ENCODE data around the gene CHFR.

CHFR gene

DNA sequence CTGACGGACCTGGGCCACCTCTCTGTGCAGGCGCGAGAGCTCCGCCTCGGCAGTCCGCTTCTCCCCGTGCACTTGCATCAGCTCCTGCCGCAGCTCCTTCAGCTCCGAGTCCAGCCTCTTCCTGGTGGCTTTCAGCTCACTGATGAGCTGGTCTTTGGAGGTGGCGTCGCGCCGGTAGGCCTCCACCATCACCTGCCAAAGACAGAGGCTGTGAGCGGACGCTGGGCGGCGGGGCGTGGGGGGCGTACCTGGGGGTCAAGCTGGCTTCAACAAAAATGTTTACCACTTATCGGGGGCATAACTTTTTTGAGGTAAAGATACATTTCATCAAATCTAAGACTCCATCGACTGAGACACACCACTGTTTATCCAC is 98.3 kb downstream of the CHFR start:
- Histone ChIP-seq H2AFZ (ENCODE audit: low read depth) (no peak overlapping the region), H3K27me3 (ENCODE audit: insufficient read depth, low read depth) (no peaks in the 10 kb centered on the region), H4K20me1 (ENCODE audit: insufficient read depth) (no peaks in the 10 kb centered on the region), H3K36me3 (ENCODE audit: insufficient read depth) (no peaks in the 10 kb centered on the region), H3K27ac (no peak overlapping the region), H3K4me2 (no peak overlapping the region), H3K4me3 (IDR thresholded peaks at IDR 0.05; ENCODE audit: insufficient read depth, low read depth, low read length) (no peak overlapping the region), H3K9ac (no peak overlapping the region), H3K4me1 (ENCODE audit: low read depth, poor library complexity, severe bottlenecking) (no peaks in the 10 kb centered on the region), H3K79me2 (ENCODE audit: insufficient read depth, low read depth) (no peaks in the 10 kb centered on the region)
- TF ChIP-seq CTCF (conservative IDR thresholded peaks at IDR 0.05; ENCODE audit: low read depth, low read length): no peak

DNA sequence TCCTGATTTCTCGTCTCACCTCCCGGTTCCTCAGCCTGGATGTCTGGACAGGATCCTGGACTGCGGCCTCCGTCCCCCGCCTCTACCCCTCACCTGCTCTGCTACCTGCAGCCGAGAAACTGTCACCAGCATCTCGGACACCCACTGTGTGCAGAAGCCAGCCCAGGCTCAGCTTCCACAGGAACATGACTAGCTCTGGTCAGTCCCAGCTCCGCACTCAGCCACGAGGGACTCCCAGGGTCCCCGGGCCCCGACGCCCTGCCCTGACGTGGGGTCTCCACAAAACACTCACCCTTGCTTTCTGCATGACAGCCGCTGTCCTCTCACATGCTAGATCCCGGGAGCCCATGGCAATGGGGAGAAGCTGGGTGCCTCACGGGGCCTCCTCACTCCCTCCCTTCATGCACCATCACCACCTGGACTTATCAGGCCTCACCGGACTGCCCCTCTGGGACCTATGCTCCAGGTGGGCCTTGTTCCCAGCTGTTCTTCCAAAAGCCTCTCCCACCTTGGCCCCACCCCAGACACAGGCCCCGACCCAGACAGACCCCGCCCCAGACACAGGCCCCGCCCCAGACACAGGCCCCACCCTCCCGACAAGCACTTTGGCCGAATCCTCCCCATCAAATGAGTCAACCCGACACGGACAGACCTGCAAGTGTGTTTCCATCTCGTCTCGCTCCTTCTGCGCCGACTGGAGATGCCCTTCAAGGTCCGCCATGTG is 98.9 kb downstream of the CHFR start:
- no peak overlapping the region for H3K4me2 ChIP-seq
- no peaks in the 10 kb centered on the region for H3K36me3 ChIP-seq (ENCODE audit: insufficient read depth)
- H3K79me2 ChIP-seq (ENCODE audit: insufficient read depth, low read depth): no peaks in the 10 kb centered on the region
- H2AFZ ChIP-seq (ENCODE audit: low read depth): no peak overlapping the region
- no peak overlapping the region for H3K4me3 ChIP-seq (IDR thresholded peaks at IDR 0.05; ENCODE audit: insufficient read depth, low read depth, low read length)
- H3K9ac ChIP-seq: no peak overlapping the region
- H3K27me3 ChIP-seq (ENCODE audit: insufficient read depth, low read depth): no peaks in the 10 kb centered on the region
- no peak overlapping the region for H3K27ac ChIP-seq
- TF ChIP-seq CTCF (conservative IDR thresholded peaks at IDR 0.05; ENCODE audit: low read depth, low read length): no peak
- no peaks in the 10 kb centered on the region for H3K4me1 ChIP-seq (ENCODE audit: low read depth, poor library complexity, severe bottlenecking)
- H4K20me1 ChIP-seq (ENCODE audit: insufficient read depth): no peaks in the 10 kb centered on the region

DNA sequence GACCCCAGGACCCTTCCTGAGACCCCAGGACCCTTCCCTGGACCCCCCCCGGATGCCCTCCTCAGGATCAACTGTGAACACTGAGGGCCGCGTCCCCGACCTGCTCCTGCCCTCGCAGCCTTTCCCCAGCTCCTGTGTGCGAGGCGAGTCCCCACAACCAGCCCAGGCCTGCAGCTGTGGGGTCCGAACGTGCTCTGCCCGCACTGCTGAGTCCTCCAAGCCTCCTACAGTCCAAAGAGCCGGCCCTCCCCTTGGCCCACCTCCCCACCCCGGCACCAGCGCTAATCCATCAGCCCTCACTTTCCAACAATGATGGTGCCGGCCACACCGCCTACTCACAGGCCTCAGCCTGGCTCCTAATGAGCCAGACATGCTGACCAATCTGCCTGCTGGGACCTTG is 99.5 kb downstream of the CHFR start:
- Histone ChIP-seq H2AFZ (ENCODE audit: low read depth) (no peak overlapping the region), H3K36me3 (ENCODE audit: insufficient read depth) (no peaks in the 10 kb centered on the region), H3K27me3 (ENCODE audit: insufficient read depth, low read depth) (no peaks in the 10 kb centered on the region), H3K4me2 (no peak overlapping the region), H3K4me1 (ENCODE audit: low read depth, poor library complexity, severe bottlenecking) (no peaks in the 10 kb centered on the region), H3K79me2 (ENCODE audit: insufficient read depth, low read depth) (no peaks in the 10 kb centered on the region), H4K20me1 (ENCODE audit: insufficient read depth) (no peaks in the 10 kb centered on the region), H3K9ac (no peak overlapping the region), H3K27ac (no peak overlapping the region), H3K4me3 (IDR thresholded peaks at IDR 0.05; ENCODE audit: insufficient read depth, low read depth, low read length) (no peak overlapping the region)
- TF ChIP-seq CTCF (conservative IDR thresholded peaks at IDR 0.05; ENCODE audit: low read depth, low read length): no peak

DNA sequence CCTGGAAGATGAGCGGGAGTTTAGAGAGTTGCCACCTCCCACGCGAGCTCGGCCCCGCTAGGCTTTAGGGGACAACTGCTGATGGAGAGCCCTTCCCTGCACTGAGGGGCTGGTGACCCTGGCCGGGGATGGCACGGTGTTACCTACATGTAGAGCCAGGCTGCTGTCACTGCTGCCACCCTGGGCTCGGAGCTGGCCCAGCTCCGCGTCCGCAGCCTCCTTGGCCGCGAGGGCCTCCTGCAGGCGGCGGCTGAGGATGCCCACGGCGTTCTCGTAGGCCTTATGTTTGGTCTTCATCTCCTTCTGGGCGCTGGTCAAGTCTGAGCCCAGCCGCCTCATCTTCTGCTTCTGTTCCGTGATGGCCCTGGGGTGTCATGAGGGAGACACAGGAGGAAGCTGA is 101.2 kb downstream of the CHFR start:
- Histone ChIP-seq H4K20me1 (ENCODE audit: insufficient read depth) (no peaks in the 10 kb centered on the region), H2AFZ (ENCODE audit: low read depth) (no peak overlapping the region), H3K4me3 (IDR thresholded peaks at IDR 0.05; ENCODE audit: insufficient read depth, low read depth, low read length) (no peak overlapping the region), H3K27ac (no peak overlapping the region), H3K36me3 (ENCODE audit: insufficient read depth) (no peaks in the 10 kb centered on the region), H3K4me1 (ENCODE audit: low read depth, poor library complexity, severe bottlenecking) (no peaks in the 10 kb centered on the region), H3K79me2 (ENCODE audit: insufficient read depth, low read depth) (no peaks in the 10 kb centered on the region), H3K4me2 (no peak overlapping the region), H3K9ac (no peak overlapping the region), H3K27me3 (ENCODE audit: insufficient read depth, low read depth) (no peaks in the 10 kb centered on the region)
- TF ChIP-seq CTCF (conservative IDR thresholded peaks at IDR 0.05; ENCODE audit: low read depth, low read length): no peak
